Measurements from ENCODE around the gene FASLG. TPM values are rescaled to one million over a fixed set of nuclear protein-coding genes. Genes with fewer than 3 reads are reported as not detected.

Gene FASLG
- total RNA-seq, 2 experiments from 2014 or later = 0.31 to 0.67 TPM

DNA sequence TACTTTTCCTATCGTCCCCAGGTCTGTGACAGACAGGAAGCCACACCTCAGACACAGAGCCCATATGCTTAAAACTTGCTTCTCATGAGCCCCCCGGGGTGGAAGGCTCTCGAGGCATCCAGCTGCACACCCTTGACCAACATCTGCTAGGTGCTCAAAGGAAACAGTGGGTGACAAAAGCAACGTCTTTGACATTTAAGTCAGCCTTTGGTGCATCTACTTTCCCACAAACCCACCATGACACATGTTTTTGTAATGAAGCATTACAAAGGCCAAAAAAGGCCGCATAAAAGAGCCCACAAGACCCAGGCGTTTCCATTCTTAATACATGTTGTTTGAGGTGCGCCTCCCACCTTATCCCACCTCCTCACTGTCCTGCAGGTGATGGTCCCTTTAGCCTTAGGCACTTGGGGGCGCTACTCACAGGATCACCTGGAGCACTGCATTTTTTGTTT, 11.8 kb upstream of the FASLG start:
- H3K27me3 Mint-ChIP-seq (ENCODE audit: low read depth) = peaks cover 9% of the 10 kb centered on the region
- H3K4me3 Mint-ChIP-seq = no peak overlapping the region
- intact Hi-C loops (cut with micrococcal nuclease) = no loop called here
- CTCF ChIA-PET = interaction anchor here (0.7 kb wide), 1 partner anchor 78 kb away, joined by 3 read pairs; no protein-coding TSS in a partner anchor
- H3K4me1 Mint-ChIP-seq (ENCODE audit: low read depth) = peaks cover 50% of the 10 kb centered on the region
- H3K9me3 Mint-ChIP-seq = no peaks in the 10 kb centered on the region
- DNase-seq = peak; percentile 50
- H3K36me3 Mint-ChIP-seq (ENCODE audit: low read depth) = no peaks in the 10 kb centered on the region
- H3K27ac Mint-ChIP-seq = no peak overlapping the region

DNA sequence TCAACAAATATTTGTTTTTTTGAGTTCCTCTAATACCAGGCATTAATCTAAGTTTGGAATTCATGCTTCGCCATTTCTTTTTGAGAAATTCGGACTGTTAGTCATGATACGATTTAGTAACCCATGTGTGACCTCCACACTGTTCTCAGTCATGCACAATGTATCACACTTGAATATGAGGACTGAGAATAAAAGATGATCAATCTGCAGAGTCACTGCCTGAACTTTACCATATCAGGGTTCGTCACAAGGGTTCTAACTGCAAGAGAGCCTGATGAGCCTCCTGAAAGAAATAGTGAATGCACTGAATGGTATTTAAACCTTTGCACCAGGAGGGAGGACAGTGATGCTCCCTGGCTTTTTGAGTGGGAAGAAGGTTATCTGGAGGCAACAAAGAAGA, 10.9 kb upstream of the FASLG start:
- Mint-ChIP-seq H3K27me3 (ENCODE audit: low read depth) (peaks cover 9% of the 10 kb centered on the region), H3K4me1 (ENCODE audit: low read depth) (peaks cover 42% of the 10 kb centered on the region), H3K9me3 (no peaks in the 10 kb centered on the region), H3K4me3 (no peak overlapping the region), H3K27ac (no peak overlapping the region), H3K36me3 (ENCODE audit: low read depth) (no peaks in the 10 kb centered on the region)
- no peak for DNase-seq
- CTCF ChIA-PET = no interaction called here
- intact Hi-C loops (cut with micrococcal nuclease) = no loop called here

DNA sequence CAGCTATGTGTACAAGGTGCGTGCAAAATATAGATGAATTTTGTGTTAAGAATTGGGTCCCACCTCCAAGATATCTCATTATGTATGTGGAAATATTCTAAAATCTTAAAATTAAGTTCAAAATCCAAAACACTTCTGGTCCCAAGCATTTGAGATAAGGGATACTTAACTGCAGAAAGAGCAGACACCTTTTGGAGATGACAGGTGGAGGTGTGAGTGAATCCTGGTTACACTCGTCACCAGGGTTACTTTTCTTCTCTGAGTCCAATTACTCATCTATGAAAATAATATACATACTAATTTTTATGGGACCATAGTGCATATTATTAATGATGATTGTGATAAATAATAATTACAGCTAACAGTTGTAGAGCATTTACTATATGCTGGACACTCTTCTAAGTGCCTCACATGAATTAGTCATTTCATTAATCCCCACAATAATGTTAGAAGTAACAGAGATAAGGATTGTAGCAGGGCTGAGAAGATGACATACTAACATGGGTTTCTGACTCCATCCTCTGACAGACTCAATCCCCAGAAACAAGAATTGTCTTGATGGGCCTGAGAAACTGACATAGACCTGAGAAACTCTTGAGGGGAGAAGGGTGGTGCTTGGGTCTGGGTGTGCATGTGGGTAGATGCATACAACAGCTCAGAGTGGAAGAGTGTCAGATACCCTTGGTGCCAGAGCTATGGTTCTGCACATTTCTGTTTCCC, 8.3 kb upstream of the FASLG start:
- intact Hi-C loops (cut with micrococcal nuclease) = no loop called here
- H3K36me3 Mint-ChIP-seq (ENCODE audit: low read depth) = no peaks in the 10 kb centered on the region
- H3K27ac Mint-ChIP-seq = no peak overlapping the region
- DNase-seq = no peak
- no peaks in the 10 kb centered on the region for H3K27me3 Mint-ChIP-seq (ENCODE audit: low read depth)
- no peak overlapping the region for H3K4me3 Mint-ChIP-seq
- no peaks in the 10 kb centered on the region for H3K9me3 Mint-ChIP-seq
- peaks cover 34% of the 10 kb centered on the region for H3K4me1 Mint-ChIP-seq (ENCODE audit: low read depth)
- CTCF ChIA-PET = interaction anchor here (0.6 to 1.1 kb wide), 2 partner anchors 11 to 77 kb away, joined by 3 to 4 read pairs; no protein-coding TSS in a partner anchor

GRCh38 chr1:172653015-172653709, 5.7 kb upstream of the FASLG start:
- no peak overlapping the region for H3K4me3 Mint-ChIP-seq
- intact Hi-C loops (cut with micrococcal nuclease) = no loop called here
- CTCF ChIA-PET = interaction anchor here (1.1 kb wide), 1 partner anchor 13 kb away, joined by 4 read pairs; no protein-coding TSS in a partner anchor
- no peak for DNase-seq
- H3K4me1 Mint-ChIP-seq (ENCODE audit: low read depth) = peaks cover 17% of the 10 kb centered on the region
- H3K9me3 Mint-ChIP-seq = no peaks in the 10 kb centered on the region
- H3K27me3 Mint-ChIP-seq (ENCODE audit: low read depth) = no peaks in the 10 kb centered on the region
- H3K36me3 Mint-ChIP-seq (ENCODE audit: low read depth) = no peaks in the 10 kb centered on the region
- no peak overlapping the region for H3K27ac Mint-ChIP-seq

GRCh38 chr1:172654535-172654934, 4.4 kb upstream of the FASLG start:
- Mint-ChIP-seq H3K4me3 (no peak overlapping the region), H3K27ac (no peak overlapping the region), H3K9me3 (no peaks in the 10 kb centered on the region), H3K4me1 (ENCODE audit: low read depth) (peaks cover 28% of the 10 kb centered on the region), H3K27me3 (ENCODE audit: low read depth) (no peaks in the 10 kb centered on the region), H3K36me3 (ENCODE audit: low read depth) (no peaks in the 10 kb centered on the region)
- intact Hi-C loops (cut with micrococcal nuclease) = no loop called here
- DNase-seq = peak; percentile 50
- CTCF ChIA-PET = interaction anchor here (1.1 to 1.5 kb wide), 3 partner anchors 15 to 73 kb away, joined by 3 to 4 read pairs (median 4); no protein-coding TSS in a partner anchor

DNA sequence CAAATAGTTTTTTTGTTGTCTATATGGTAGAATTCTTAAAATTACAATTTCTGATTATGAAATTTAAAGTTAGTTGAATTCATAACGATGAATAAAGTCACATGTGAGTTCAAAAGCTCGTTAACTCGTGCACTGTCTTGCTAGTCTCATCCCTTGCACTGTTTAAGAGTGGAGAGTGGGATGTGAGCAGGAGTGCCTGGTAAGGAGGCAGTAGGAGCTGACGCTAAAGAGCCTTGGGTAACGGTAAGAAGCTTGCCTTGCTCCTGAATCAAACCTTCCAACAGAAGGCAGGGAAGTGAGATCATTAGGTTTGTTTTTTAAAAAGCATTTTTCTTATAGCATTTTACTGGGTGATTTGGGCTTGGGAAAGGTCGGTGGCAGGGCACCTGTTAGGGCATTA, 2.3 kb upstream of the FASLG start:
- CTCF ChIA-PET = interaction anchor here (1.0 kb wide), 1 partner anchor 58 kb away, joined by 4 read pairs; no protein-coding TSS in a partner anchor
- Mint-ChIP-seq H3K36me3 (ENCODE audit: low read depth) (no peaks in the 10 kb centered on the region), H3K27ac (no peak overlapping the region), H3K4me1 (ENCODE audit: low read depth) (peaks cover 46% of the 10 kb centered on the region), H3K9me3 (no peaks in the 10 kb centered on the region), H3K4me3 (no peak overlapping the region), H3K27me3 (ENCODE audit: low read depth) (peaks cover 3% of the 10 kb centered on the region)
- intact Hi-C loops (cut with micrococcal nuclease) = no loop called here
- DNase-seq = no peak

GRCh38 chr1:172657586-172657985, 1.3 kb upstream of the FASLG start:
- Mint-ChIP-seq H3K36me3 (ENCODE audit: low read depth) (no peaks in the 10 kb centered on the region), H3K27me3 (ENCODE audit: low read depth) (peaks cover 3% of the 10 kb centered on the region), H3K4me1 (ENCODE audit: low read depth) (peaks cover 56% of the 10 kb centered on the region), H3K27ac (no peak overlapping the region), H3K9me3 (no peaks in the 10 kb centered on the region), H3K4me3 (no peak overlapping the region)
- no peak for DNase-seq
- intact Hi-C loops (cut with micrococcal nuclease) = no loop called here
- CTCF ChIA-PET = interaction anchor here (0.6 to 4.2 kb wide), 2 partner anchors 29 to 62 kb away, joined by 3 to 22 read pairs; no protein-coding TSS in a partner anchor

DNA sequence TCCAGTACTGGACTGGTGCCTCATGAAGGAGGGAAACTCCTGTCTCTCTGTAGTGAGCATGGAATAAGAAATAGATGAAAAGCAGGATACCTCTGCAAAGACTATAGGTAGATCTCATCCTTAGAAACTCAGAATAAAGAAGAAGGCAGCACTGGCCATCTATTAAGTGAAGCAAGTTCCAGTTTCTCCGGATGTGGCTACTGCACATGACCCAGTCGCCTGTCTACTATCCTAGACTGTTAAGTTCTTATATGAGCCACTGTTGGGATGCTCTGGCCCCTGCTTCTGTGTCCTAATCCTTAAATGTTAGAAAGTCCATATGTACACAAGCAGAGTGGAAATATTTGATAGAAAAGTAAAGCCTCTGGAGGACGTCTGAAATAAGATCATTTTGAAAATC, 2.2 kb downstream of the FASLG start:
- DNase-seq = no peak
- peaks cover 61% of the 10 kb centered on the region for H3K4me1 Mint-ChIP-seq (ENCODE audit: low read depth)
- intact Hi-C loops (cut with micrococcal nuclease) = no loop called here

DNA sequence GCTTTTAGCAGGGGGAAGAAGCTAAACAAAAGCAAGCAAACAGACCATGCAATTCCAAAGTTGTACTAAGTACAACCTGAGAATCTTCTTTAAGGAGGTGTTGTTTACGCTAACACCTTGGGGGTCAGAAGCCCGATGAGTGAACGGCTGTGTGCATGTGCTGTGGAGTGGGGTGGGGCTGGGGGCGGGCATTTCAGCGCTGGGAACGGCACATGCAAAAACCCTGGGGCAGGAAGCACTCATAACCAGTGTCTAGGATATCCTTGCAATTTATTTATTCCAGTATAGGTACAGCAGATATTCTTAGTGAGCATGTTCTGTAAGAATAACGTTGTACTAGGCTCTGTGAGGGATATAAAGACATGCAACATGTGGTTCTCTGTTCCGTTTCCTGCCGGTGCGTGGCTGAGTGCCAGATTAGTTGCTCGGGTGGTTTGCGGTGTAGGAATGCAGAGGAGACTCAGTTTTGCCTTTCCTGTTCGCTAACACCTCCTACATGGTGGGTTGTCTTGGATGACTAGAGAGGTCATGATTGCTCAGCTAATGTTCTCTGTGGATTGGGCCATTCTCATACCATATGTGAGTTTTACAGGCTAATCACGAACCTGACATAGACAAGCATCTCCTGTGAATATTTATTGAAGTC, 3.7 kb downstream of the FASLG start:
- peaks cover 17% of the 10 kb centered on the region for H3K36me3 Mint-ChIP-seq (ENCODE audit: low read depth)
- H3K4me3 Mint-ChIP-seq = peak overlapping the region; percentile 26
- DNase-seq = peak; percentile 96
- CTCF ChIA-PET = interaction anchor here (0.9 to 1.7 kb wide), 3 partner anchors 52 to 75 kb away, joined by 3 to 6 read pairs (median 4); no protein-coding TSS in a partner anchor
- H3K9me3 Mint-ChIP-seq = no peaks in the 10 kb centered on the region
- H3K27me3 Mint-ChIP-seq (ENCODE audit: low read depth) = peaks cover 3% of the 10 kb centered on the region
- peak overlapping the region; percentile 60 for H3K27ac Mint-ChIP-seq
- H3K4me1 Mint-ChIP-seq (ENCODE audit: low read depth) = peaks cover 68% of the 10 kb centered on the region
- intact Hi-C loops (cut with micrococcal nuclease) = loop anchor here (1.0 to 2.0 kb wide), 8 partner anchors 8 to 176 kb away; partner anchors contain the start of gene SUCO

More for the DNA sequence above, 2.2 kb downstream of the FASLG start:
- H3K27me3 Mint-ChIP-seq (ENCODE audit: low read depth) = peaks cover 3% of the 10 kb centered on the region
- CTCF ChIA-PET = interaction anchor here (1.1 to 4.2 kb wide), 7 partner anchors 13 to 218 kb away, joined by 3 to 22 read pairs (median 5); no protein-coding TSS in a partner anchor
- H3K4me3 Mint-ChIP-seq = peak overlapping the region; percentile 19
- H3K27ac Mint-ChIP-seq = no peak overlapping the region
- peaks cover 16% of the 10 kb centered on the region for H3K36me3 Mint-ChIP-seq (ENCODE audit: low read depth)
- H3K9me3 Mint-ChIP-seq = no peaks in the 10 kb centered on the region

DNA sequence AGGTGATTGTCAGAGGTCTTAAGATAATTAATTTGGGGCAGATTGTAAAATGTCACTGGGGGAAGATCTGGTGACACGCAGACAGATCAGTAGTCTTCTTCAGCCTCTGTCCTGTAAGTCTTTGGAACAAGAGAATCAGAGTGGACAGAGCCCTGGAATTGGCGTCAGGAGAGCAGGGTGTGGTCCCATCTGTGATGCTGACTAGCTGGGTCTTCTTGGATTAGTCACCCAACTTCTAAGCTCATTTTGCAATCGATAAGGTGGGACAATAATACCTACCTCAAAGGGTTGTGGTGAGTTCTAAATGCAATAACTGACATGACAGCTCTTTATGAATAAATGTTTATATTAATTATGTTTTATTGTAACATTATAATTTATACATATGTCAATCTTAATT, 4.8 kb downstream of the FASLG start:
- Mint-ChIP-seq H3K4me3 (peak overlapping the region; percentile 0), H3K4me1 (ENCODE audit: low read depth) (peaks cover 66% of the 10 kb centered on the region), H3K36me3 (ENCODE audit: low read depth) (peaks cover 17% of the 10 kb centered on the region), H3K27me3 (ENCODE audit: low read depth) (peaks cover 3% of the 10 kb centered on the region), H3K9me3 (no peaks in the 10 kb centered on the region), H3K27ac (no peak overlapping the region)
- CTCF ChIA-PET = interaction anchor here (0.7 to 1.3 kb wide), 2 partner anchors 11 to 15 kb away, joined by 3 to 4 read pairs; no protein-coding TSS in a partner anchor
- intact Hi-C loops (cut with micrococcal nuclease) = loop anchor here (2.0 kb wide), 3 partner anchors 45 to 175 kb away; no protein-coding TSS in a partner anchor
- no peak for DNase-seq

- CTCF ChIA-PET = interaction anchor here (1.1 to 1.9 kb wide), 2 partner anchors 33 to 52 kb away, joined by 4 read pairs; no protein-coding TSS in a partner anchor
- H3K27me3 Mint-ChIP-seq (ENCODE audit: low read depth) = no peaks in the 10 kb centered on the region
- no peak overlapping the region for H3K4me3 Mint-ChIP-seq
- DNase-seq = no peak
- H3K36me3 Mint-ChIP-seq (ENCODE audit: low read depth) = peaks cover 18% of the 10 kb centered on the region
- no peak overlapping the region for H3K27ac Mint-ChIP-seq
- no peaks in the 10 kb centered on the region for H3K9me3 Mint-ChIP-seq
- peaks cover 60% of the 10 kb centered on the region for H3K4me1 Mint-ChIP-seq (ENCODE audit: low read depth)
- intact Hi-C loops (cut with micrococcal nuclease) = no loop called here
These were observed 9.2 kb downstream of the FASLG start for GRCh38 chr1:172668097-172668496.

- CTCF ChIA-PET = no interaction called here
- DNase-seq = no peak
- Mint-ChIP-seq H3K4me3 (no peak overlapping the region), H3K9me3 (no peaks in the 10 kb centered on the region), H3K36me3 (ENCODE audit: low read depth) (peaks cover 18% of the 10 kb centered on the region), H3K4me1 (ENCODE audit: low read depth) (peaks cover 57% of the 10 kb centered on the region), H3K27ac (no peak overlapping the region), H3K27me3 (ENCODE audit: low read depth) (no peaks in the 10 kb centered on the region)
- intact Hi-C loops (cut with micrococcal nuclease) = no loop called here
These were observed 10.1 kb downstream of the FASLG start for GRCh38 chr1:172669011-172669410.

All from activated naive CD4-positive, alpha-beta T cell treated with anti-CD3 and anti-CD28 coated beads for 36 hours (primary cell).